Chondrocyte (in vitro differentiated cells): Measurements from ENCODE around the gene TIMM23. TPM values are rescaled to one million over a fixed set of nuclear protein-coding genes. Genes with fewer than 3 reads are reported as not detected.

ENCODE experiments used
- DNase-seq: peaks from one replicate; pipeline ENCODE4 v3.0.0; 2021; ENCODE audit warnings: mixed read lengths, low spot score
- H3K27ac Mint-ChIP-seq: one replicate; pipeline ENCODE4 v1.8.0; 2021; ENCODE audit warnings: mild to moderate bottlenecking, moderate library complexity, mixed read lengths; ENCODE audit not compliant: unreplicated experiment
- H3K27me3 Mint-ChIP-seq: 2 replicates; pipeline ENCODE4 v1.8.0; 2021; ENCODE audit warnings: low read depth, mixed read lengths
- H3K36me3 Mint-ChIP-seq: 2 replicates; pipeline ENCODE4 v1.8.0; 2021; ENCODE audit warnings: low read depth, mixed read lengths
- H3K4me1 Mint-ChIP-seq: 2 replicates; pipeline ENCODE4 v1.8.0; 2021; ENCODE audit warnings: low read depth, mild to moderate bottlenecking, mixed read lengths
- H3K4me3 Mint-ChIP-seq: one replicate; pipeline ENCODE4 v1.8.0; 2021; ENCODE audit warnings: mild to moderate bottlenecking, moderate library complexity, mixed read lengths; ENCODE audit not compliant: unreplicated experiment
- H3K9me3 Mint-ChIP-seq: 2 replicates; pipeline ENCODE4 v1.8.0; 2021; ENCODE audit warnings: low read depth, mixed read lengths
- total RNA-seq: library from RNA; stranded (reverse); gene quantifications from 3 replicates; pipeline ENCODE4 v1.2.1, GENCODE V29; 2021
- TF ChIP-seq, protein P1 (sequence below): fragments of 200-600 bp; sonication (generic); IDR thresholded peaks from 2 replicates; pipeline ENCODE4 v1.5.0; 2021; ENCODE audit warnings: antibody characterized with exemption, mild to moderate bottlenecking, moderate library complexity

TIMM23 gene
- total RNA-seq, 1 donor from 2014 or later: 60.2 TPM

DNA sequence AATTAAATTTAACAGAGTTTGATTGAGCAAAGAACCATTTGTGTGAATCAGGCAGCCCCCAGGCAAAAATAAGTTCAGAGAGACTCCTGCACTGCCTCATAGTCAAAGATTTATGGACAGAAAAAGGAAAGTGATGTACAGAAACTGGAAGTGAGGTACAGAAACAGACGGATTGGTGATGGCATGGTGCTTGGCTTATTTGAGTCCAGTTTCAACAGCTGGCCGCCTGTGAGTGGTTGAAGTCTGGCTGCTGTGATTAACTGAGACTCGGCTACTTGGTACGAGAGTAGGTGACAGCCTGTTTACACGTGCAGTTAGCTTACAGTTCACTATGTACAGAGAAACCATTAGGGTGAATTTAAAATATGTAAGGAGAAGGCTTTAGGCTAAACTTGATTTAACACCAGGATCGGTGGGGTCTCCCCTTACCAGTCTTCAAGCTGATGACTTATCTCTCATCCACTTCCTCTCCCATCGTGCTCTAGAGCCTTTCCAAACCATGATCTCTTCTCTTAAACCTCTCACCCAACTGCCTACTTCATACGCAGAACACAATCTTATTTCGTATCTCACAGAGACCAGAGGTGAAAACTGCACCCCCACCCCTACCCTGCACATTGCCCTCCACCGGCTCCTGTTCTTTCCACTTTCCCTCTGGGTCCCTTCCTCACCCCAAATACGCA lies 78.8 kb downstream of the TIMM23 start:
- Mint-ChIP-seq H3K27ac (no peak overlapping the region), H3K9me3 (no peaks in the 10 kb centered on the region)
- TF ChIP-seq, protein P1, sequence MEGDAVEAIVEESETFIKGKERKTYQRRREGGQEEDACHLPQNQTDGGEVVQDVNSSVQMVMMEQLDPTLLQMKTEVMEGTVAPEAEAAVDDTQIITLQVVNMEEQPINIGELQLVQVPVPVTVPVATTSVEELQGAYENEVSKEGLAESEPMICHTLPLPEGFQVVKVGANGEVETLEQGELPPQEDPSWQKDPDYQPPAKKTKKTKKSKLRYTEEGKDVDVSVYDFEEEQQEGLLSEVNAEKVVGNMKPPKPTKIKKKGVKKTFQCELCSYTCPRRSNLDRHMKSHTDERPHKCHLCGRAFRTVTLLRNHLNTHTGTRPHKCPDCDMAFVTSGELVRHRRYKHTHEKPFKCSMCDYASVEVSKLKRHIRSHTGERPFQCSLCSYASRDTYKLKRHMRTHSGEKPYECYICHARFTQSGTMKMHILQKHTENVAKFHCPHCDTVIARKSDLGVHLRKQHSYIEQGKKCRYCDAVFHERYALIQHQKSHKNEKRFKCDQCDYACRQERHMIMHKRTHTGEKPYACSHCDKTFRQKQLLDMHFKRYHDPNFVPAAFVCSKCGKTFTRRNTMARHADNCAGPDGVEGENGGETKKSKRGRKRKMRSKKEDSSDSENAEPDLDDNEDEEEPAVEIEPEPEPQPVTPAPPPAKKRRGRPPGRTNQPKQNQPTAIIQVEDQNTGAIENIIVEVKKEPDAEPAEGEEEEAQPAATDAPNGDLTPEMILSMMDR: no peak

DNA sequence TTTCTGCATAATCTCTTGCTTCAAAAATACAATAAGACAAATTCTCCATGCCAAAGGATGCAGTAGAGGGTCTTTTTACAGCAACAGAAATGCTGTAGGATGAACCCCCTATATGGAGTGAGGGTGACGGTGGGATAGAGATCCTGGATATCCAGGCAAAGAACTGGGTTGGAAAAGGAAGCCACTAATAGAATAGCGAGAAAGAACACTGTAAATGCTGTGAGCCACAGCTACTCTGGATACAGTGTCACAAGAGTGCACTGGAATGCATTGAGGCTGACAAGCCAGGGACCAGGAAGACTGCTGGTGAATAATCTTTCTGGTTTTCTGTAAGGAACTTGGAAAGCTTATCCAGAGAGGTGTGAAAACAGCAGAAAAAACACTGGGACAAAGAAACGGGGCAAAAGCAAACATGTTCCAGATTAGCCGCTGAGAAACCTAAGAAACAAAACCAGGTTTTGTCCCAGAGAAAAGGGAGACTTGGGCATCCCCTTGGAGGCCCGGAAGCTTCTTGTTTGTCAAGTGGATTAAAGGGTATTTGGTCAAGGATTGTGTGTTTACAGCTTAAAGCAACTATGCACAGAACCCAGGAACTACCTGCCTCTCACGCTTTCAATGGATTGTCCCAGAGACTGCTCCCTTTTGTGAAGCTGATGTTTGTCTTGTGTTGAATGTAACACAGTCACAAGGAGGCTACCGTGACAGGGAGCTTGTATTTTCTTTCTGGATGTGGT lies 79.9 kb downstream of the TIMM23 start:
- H3K36me3 Mint-ChIP-seq: no peaks in the 10 kb centered on the region
- TF ChIP-seq, protein P1: no peak
- no peak overlapping the region for H3K4me3 Mint-ChIP-seq
- H3K4me1 Mint-ChIP-seq: no peaks in the 10 kb centered on the region
- H3K27me3 Mint-ChIP-seq: peaks cover 21% of the 10 kb centered on the region
- H3K27ac Mint-ChIP-seq: no peak overlapping the region
- H3K9me3 Mint-ChIP-seq: peaks cover 4% of the 10 kb centered on the region
- no peak for DNase-seq

More for the DNA sequence above, 78.8 kb downstream of the TIMM23 start:
- Mint-ChIP-seq H3K4me3 (no peak overlapping the region), H3K4me1 (no peaks in the 10 kb centered on the region), H3K27me3 (peaks cover 29% of the 10 kb centered on the region), H3K36me3 (no peaks in the 10 kb centered on the region)
- DNase-seq: no peak

DNA sequence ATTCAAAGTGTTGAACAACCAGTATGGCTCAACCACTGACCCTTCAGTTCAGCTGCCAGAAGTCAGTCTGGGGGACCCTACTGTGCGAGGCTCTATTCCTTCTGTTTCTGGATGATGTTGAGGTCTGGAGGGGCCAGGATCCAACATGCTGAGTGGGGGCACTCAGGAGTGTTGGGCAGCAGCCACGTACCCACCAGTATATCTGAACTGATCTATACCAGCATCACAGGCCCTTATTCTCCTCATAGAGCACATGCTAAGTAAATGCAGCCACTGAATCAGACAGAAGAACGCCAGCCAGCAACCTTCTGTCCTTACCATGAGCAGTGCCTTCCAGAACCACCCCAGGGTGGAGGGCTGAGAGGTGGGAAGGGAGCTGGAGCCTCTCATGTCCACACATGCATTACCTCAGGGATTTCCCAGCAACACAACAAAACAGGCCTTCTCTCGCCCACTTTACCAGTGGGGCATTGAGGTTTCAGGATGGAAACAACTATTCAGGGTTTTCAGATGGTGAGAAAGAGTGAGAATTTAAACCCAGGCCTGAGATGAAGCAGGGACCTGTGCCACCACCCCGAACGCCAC lies 80.6 kb downstream of the TIMM23 start:
- H3K27me3 Mint-ChIP-seq: peaks cover 14% of the 10 kb centered on the region
- no peak overlapping the region for H3K27ac Mint-ChIP-seq
- H3K9me3 Mint-ChIP-seq: peaks cover 8% of the 10 kb centered on the region
- DNase-seq: no peak
- no peak overlapping the region for H3K4me3 Mint-ChIP-seq
- TF ChIP-seq, protein P1: no peak
- no peaks in the 10 kb centered on the region for H3K4me1 Mint-ChIP-seq
- no peaks in the 10 kb centered on the region for H3K36me3 Mint-ChIP-seq

Other genes starting within 250 kb of the TIMM23 start
- 45.6 to 53.3 TPM (median 46.1 TPM) in 3 replicates for gene WASHC2C, start 245.2 kb upstream of the TIMM23 start, total RNA-seq
- 6.0 to 15.6 TPM (median 6.8 TPM) in 3 replicates for gene AGAP4, start 125.0 kb upstream of the TIMM23 start, total RNA-seq
- 89.0 to 122 TPM (median 90.2 TPM) in 3 replicates for gene NCOA4, start 58.1 kb downstream of the TIMM23 start, total RNA-seq
- not detected in 3 replicates for gene MSMB, start 73.8 kb downstream of the TIMM23 start, total RNA-seq